ENCODE data around the gene PACSIN1.

The PACSIN1 gene

DNA sequence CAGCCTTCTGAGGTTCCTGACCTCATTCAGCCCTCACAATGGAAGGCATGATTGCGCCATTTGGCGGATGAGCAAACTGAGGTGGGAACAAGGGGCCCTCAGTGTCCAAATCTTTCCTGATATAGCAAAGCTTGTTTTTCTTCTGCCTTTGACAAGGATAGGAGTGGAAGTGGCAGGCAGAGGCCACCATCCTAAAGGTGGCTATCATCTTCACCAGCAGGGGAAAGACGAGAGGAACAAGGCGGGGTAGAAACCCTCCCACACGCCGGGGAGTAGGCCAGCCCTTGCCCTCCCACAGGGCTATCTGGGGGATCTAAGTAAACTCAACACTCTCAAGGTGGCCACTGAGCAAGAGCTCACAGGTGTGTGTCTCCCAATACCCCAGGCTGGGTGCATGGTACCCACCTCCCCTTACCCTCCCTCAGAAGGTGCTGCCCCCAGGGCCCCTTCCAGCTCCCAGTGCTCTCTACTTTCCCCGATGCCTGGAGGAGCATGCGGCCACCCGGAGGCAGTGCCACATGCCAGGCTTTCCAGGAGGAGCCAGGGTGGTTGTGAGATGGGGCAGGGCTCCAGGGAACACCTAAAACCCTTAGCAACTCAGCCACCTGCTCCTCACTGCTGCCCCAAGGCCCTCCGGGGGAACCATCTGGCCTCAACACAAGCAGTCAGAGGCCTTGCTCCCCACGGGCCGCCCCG lies 79.0 kb downstream of the PACSIN1 start:
- TF ChIP-seq, protein P1, sequence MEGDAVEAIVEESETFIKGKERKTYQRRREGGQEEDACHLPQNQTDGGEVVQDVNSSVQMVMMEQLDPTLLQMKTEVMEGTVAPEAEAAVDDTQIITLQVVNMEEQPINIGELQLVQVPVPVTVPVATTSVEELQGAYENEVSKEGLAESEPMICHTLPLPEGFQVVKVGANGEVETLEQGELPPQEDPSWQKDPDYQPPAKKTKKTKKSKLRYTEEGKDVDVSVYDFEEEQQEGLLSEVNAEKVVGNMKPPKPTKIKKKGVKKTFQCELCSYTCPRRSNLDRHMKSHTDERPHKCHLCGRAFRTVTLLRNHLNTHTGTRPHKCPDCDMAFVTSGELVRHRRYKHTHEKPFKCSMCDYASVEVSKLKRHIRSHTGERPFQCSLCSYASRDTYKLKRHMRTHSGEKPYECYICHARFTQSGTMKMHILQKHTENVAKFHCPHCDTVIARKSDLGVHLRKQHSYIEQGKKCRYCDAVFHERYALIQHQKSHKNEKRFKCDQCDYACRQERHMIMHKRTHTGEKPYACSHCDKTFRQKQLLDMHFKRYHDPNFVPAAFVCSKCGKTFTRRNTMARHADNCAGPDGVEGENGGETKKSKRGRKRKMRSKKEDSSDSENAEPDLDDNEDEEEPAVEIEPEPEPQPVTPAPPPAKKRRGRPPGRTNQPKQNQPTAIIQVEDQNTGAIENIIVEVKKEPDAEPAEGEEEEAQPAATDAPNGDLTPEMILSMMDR (IDR thresholded peaks at IDR 0.05; ENCODE audit: insufficient read depth, low read depth, low read length, missing control alignments): no peak
- no peak overlapping the region for H3K4me3 ChIP-seq (ENCODE audit: low read depth, low read length)
- no peak for DNase-seq (ENCODE audit: low read depth)

DNA sequence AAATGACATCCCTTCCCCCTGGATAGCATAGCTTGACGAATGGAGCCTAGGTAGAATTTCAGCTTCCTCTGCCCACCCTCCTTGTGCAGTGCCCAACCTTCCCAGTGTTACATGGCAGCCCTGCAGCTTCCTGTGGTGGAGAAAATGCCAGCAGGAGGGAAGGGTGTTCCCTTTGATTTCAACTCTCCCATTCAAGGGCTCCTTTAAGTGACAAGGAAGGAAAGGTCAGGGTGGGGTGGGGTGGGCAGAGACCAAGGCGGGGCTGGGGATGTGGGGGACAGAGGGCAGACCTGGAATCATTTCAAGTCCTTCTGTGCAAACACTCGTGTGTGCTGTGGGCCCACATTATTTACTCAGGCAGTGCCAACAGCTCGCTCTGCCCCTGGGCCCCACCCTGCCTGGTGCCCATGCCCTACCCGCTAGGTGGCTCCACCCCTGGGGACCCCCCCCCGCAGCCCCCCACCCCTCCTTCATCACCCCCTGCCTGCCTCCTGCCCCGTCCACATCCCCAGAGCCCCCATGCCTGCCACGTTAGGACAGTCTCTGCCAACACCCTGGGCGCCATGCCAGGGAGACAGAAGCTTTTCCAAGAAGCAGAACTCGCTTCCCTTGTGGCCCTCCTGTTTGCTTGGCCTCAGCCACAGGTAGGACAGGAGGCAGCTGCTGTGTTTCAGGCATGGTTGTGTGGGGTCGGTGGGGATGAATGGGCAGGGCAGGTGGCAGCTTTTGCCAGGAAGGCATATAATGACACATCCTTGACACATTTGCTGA lies 80.9 kb downstream of the PACSIN1 start:
- no peak overlapping the region for H3K4me3 ChIP-seq (ENCODE audit: low read depth, low read length)
- TF ChIP-seq, protein P1 (IDR thresholded peaks at IDR 0.05; ENCODE audit: insufficient read depth, low read depth, low read length, missing control alignments): no peak
- DNase-seq (ENCODE audit: low read depth): no peak

DNA sequence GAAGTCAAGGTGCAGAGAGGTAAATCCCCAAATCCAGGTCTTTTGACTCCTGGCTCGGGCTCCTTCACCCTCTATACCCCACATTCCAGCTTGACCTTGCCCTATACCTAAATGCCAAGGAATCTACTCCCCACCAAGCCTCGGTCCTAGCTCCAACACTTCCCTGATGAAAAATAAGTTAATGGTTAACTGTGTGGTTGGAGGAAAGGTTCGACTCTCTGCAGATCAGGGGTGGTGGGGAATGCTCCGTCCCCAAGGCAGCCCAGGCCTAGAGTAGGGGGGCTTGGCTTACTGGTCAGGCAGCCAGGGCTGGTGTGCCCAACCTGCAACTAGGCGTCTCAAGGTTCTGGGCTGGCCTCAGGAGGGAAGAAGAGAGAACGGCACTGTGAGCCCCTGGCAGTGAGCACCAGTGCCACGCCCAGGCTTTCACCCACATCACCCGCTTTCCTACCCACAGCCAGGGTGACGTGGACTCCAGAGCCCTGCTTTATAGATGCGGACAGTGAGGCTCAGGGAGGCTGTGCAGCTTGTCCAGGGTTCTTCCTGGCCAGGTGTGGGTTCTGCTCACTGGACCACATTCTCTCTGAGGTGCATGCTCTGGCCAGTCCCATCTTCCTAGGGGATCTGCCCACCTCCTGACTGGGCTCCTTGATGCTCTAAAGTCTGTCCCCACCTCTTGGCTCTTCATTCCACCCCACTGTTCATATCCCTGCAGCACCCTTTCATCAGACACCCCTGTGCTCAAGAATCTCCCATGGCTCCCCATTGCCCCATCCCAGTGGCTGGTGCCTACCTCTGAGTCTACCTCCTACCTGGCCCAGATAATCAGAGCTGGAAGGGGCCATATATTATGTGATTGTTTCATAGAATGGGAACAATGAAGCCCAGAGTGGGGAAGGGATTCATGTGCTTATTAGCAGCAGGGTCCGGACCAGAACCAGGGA lies 82.1 kb downstream of the PACSIN1 start:
- TF ChIP-seq, protein P1 (IDR thresholded peaks at IDR 0.05; ENCODE audit: insufficient read depth, low read depth, low read length, missing control alignments): no peak
- no peak for DNase-seq (ENCODE audit: low read depth)
- no peak overlapping the region for H3K4me3 ChIP-seq (ENCODE audit: low read depth, low read length)

- TF ChIP-seq, protein P1 (IDR thresholded peaks at IDR 0.05; ENCODE audit: insufficient read depth, low read depth, low read length, missing control alignments): no peak
- H3K4me3 ChIP-seq (ENCODE audit: low read depth, low read length): no peak overlapping the region
- no peak for DNase-seq (ENCODE audit: low read depth)
Observed at GRCh38 chr6:34549026-34549803, 83.3 kb downstream of the PACSIN1 start.

DNA sequence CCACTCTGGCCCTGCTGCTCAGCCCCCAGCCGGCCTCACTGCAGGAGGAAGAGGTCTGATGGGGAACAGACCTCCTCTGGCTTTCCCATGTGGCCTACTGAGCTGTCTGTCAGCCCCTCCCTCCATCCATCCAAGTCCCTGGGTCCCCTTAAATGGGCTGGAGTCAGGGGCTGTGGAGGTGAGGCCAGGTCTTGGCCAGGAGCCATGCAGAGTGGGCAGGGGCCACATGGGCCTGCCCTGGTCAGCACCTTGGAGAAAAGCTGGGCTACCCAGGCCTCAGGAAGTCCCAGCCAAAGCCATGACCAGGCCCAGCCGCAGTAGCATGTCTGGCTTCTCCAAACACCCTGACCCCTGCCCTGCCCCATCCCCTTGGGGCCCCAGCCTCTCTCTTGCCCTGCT lies 83.9 kb downstream of the PACSIN1 start:
- H3K4me3 ChIP-seq (ENCODE audit: low read depth, low read length): no peak overlapping the region
- TF ChIP-seq, protein P1 (IDR thresholded peaks at IDR 0.05; ENCODE audit: insufficient read depth, low read depth, low read length, missing control alignments): no peak
- no peak for DNase-seq (ENCODE audit: low read depth)

- TF ChIP-seq, protein P1 (IDR thresholded peaks at IDR 0.05; ENCODE audit: insufficient read depth, low read depth, low read length, missing control alignments): no peak
- no peak for DNase-seq (ENCODE audit: low read depth)
Observed at GRCh38 chr6:34551720-34552119, 85.8 kb downstream of the PACSIN1 start.

More at GRCh38 chr6:34551720-34552119, 85.8 kb downstream of the PACSIN1 start:
- H3K4me3 ChIP-seq (ENCODE audit: low read depth, low read length): no peak overlapping the region

All from GM12865 (cell line).